MM.1S (cell line): ENCODE measurements around the gene LRRC4C.

ENCODE experiments used
- CTCF ChIP-seq: fragments of 300-600 bp; sonication (generic); IDR thresholded peaks from 2 replicates; pipeline ENCODE4 v1.5.1; 2016; ENCODE audit warnings: antibody characterized with exemption, low read length, mixed read lengths
- EZH2 ChIP-seq: fragments of 300-600 bp; sonication (generic); optimal IDR thresholded peaks from 2 replicates; pipeline ENCODE3; 2017; ENCODE audit warnings: low read depth, mild to moderate bottlenecking, antibody characterized with exemption, low read length, mixed read lengths
- EZH2phosphoT487 ChIP-seq: fragments of 300-600 bp; sonication (generic); IDR thresholded peaks from 2 replicates; pipeline ENCODE4 v1.6.1; 2018; ENCODE audit warnings: antibody characterized with exemption, low read length

- no peak for TF ChIP-seq EZH2
- no peak for TF ChIP-seq CTCF
- TF ChIP-seq EZH2phosphoT487, result no peak
These were observed 1231.7 kb downstream of the LRRC4C start for GRCh38 chr11:40227730-40228129.
